Osteoblast (primary cell): ENCODE measurements around the gene NADK. TPM values are rescaled to one million over a fixed set of nuclear protein-coding genes. Genes with fewer than 3 reads are reported as not detected.
A peak's percentile ranks its signal among the peaks of the same experiment; 100 is the strongest.

Source experiments
- DNase-seq: peaks from one replicate; pipeline ENCODE4 v3.0.0; 2011; ENCODE audit warnings: low spot score, mixed read lengths; ENCODE audit not compliant: insufficient read length; ENCODE audit errors: missing footprints
- H2AFZ ChIP-seq: 2 replicates; pipeline ENCODE4 v1.6.0; 2011; ENCODE audit warnings: mild to moderate bottlenecking, low read length
- H3K27ac ChIP-seq: 2 replicates; pipeline ENCODE4 v1.5.1; 2011; ENCODE audit warnings: mild to moderate bottlenecking, low read depth, low read length, moderate library complexity
- H3K27me3 ChIP-seq: 2 replicates; pipeline ENCODE4 v1.6.0; 2012; ENCODE audit warnings: mild to moderate bottlenecking, control low read depth, inconsistent platforms, low read length, moderate library complexity; ENCODE audit not compliant: insufficient read depth
- H3K36me3 ChIP-seq: 2 replicates; pipeline ENCODE4 v1.5.1; 2011; ENCODE audit warnings: mild to moderate bottlenecking, low read length, control low read depth, moderate library complexity; ENCODE audit not compliant: insufficient read depth
- H3K4me1 ChIP-seq: 2 replicates; pipeline ENCODE4 v1.5.1; 2011; ENCODE audit warnings: mild to moderate bottlenecking, low read length, control low read depth, moderate library complexity; ENCODE audit not compliant: insufficient read depth
- H3K4me2 ChIP-seq: 2 replicates; pipeline ENCODE4 v1.6.0; 2011; ENCODE audit warnings: mild to moderate bottlenecking, low read length; ENCODE audit not compliant: insufficient read depth
- H3K4me3 ChIP-seq: fragments of 200-600 bp; sonication (generic); 3 replicates; pipeline ENCODE4 v1.5.1; 2012; ENCODE audit warnings: mild to moderate bottlenecking, low read length, inconsistent platforms; ENCODE audit not compliant: insufficient read depth
- H3K79me2 ChIP-seq: 2 replicates; pipeline ENCODE4 v1.6.0; 2012; ENCODE audit warnings: mild to moderate bottlenecking, low read length, control low read depth, inconsistent platforms; ENCODE audit not compliant: insufficient read depth
- H3K9me3 ChIP-seq: 2 replicates; pipeline ENCODE4 v1.5.1; 2011; ENCODE audit warnings: low read depth, low read length, control low read depth
- H4K20me1 ChIP-seq: 2 replicates; pipeline ENCODE4 v1.6.0; 2012; ENCODE audit warnings: mild to moderate bottlenecking, low read length, control low read depth; ENCODE audit not compliant: insufficient read depth
- CTCF ChIP-seq: IDR thresholded peaks from 2 replicates; pipeline ENCODE4 v1.5.1; 2011; ENCODE audit warnings: mild to moderate bottlenecking, low read depth, low read length, moderate library complexity; ENCODE audit errors: extremely low read depth
- total RNA-seq: library from RNA; depleted of rRNA; stranded (reverse); fragments of >200 nt; gene quantifications from 2 replicates; pipeline ENCODE4 v1.2.3, GENCODE V29; 2012

Gene NADK
- total RNA-seq, 1 donor = 45.6 TPM

GRCh38 chr1:1771096-1771495 lies 7.2 kb downstream of the NADK start:
- Histone ChIP-seq H4K20me1 (peaks cover 17% of the 10 kb centered on the region), H3K36me3 (peaks cover 8% of the 10 kb centered on the region), H2AFZ (no peak overlapping the region), H3K27ac (no peak overlapping the region), H3K27me3 (no peaks in the 10 kb centered on the region), H3K9me3 (peaks cover 2% of the 10 kb centered on the region), H3K4me1 (peaks cover 5% of the 10 kb centered on the region), H3K4me3 (no peak overlapping the region), H3K79me2 (peaks cover 96% of the 10 kb centered on the region), H3K4me2 (no peak overlapping the region)
- no peak for TF ChIP-seq CTCF
- no peak for DNase-seq

- no peak overlapping the region for H3K27ac ChIP-seq
- no peak for TF ChIP-seq CTCF
- H3K4me2 ChIP-seq = no peak overlapping the region
- H3K36me3 ChIP-seq = peaks cover 11% of the 10 kb centered on the region
- H4K20me1 ChIP-seq = peaks cover 11% of the 10 kb centered on the region
- DNase-seq = peak; percentile 73
- H3K4me3 ChIP-seq = no peak overlapping the region
- H2AFZ ChIP-seq = no peak overlapping the region
- peaks cover 2% of the 10 kb centered on the region for H3K9me3 ChIP-seq
- no peaks in the 10 kb centered on the region for H3K27me3 ChIP-seq
- H3K79me2 ChIP-seq = peaks cover 95% of the 10 kb centered on the region
- no peaks in the 10 kb centered on the region for H3K4me1 ChIP-seq
Observed at GRCh38 chr1:1770102-1770501, 8.2 kb downstream of the NADK start.

GRCh38 chr1:1768249-1768992 lies 9.8 kb downstream of the NADK start:
- Histone ChIP-seq H3K27ac (no peak overlapping the region), H3K27me3 (no peaks in the 10 kb centered on the region), H3K4me3 (no peak overlapping the region), H4K20me1 (peaks cover 15% of the 10 kb centered on the region), H3K9me3 (peaks cover 2% of the 10 kb centered on the region), H3K79me2 (peaks cover 94% of the 10 kb centered on the region), H3K36me3 (peaks cover 14% of the 10 kb centered on the region), H3K4me1 (no peaks in the 10 kb centered on the region), H3K4me2 (no peak overlapping the region), H2AFZ (no peak overlapping the region)
- TF ChIP-seq CTCF = no peak
- DNase-seq = peak; percentile 15

- Histone ChIP-seq H3K79me2 (peaks cover 89% of the 10 kb centered on the region), H3K27ac (no peak overlapping the region), H3K4me2 (no peak overlapping the region), H3K36me3 (peaks cover 20% of the 10 kb centered on the region), H3K27me3 (no peaks in the 10 kb centered on the region), H2AFZ (no peak overlapping the region), H3K9me3 (no peaks in the 10 kb centered on the region), H4K20me1 (peaks cover 15% of the 10 kb centered on the region), H3K4me3 (no peak overlapping the region), H3K4me1 (no peaks in the 10 kb centered on the region)
- peak; percentile 53 for DNase-seq
- no peak for TF ChIP-seq CTCF
Observed at GRCh38 chr1:1764876-1765470, 13.3 kb downstream of the NADK start.
